Measurements from ENCODE around the gene HOXD9.

Gene HOXD9

DNA sequence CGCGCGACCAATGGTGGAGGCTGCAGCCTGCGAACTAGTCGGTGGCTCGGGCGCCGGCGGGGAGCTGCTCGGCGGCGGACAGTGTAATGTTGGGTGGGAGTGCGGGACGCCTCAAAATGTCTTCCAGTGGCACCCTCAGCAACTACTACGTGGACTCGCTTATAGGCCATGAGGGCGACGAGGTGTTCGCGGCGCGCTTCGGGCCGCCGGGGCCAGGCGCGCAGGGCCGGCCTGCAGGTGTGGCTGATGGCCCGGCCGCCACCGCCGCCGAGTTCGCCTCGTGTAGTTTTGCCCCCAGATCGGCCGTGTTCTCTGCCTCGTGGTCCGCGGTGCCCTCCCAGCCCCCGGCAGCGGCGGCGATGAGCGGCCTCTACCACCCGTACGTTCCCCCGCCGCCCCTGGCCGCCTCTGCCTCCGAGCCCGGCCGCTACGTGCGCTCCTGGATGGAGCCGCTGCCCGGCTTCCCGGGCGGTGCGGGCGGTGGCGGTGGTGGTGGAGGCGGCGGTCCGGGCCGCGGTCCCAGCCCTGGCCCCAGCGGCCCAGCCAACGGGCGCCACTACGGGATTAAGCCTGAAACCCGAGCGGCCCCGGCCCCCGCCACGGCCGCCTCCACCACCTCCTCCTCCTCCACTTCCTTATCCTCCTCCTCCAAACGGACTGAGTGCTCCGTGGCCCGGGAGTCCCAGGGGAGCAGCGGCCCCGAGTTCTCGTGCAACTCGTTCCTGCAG is at the start of gene HOXD9:
Gene HOXD9, plus strand, starts transcription at position 37 of the 728 bp plus-strand sequence. Its CDS starts 50 bp downstream, at position 87.
- in situ Hi-C loops (cut with HindIII; ENCODE audit: low sequenced_read_pairs), result no loop called here
- TF ChIP-seq, protein P1, sequence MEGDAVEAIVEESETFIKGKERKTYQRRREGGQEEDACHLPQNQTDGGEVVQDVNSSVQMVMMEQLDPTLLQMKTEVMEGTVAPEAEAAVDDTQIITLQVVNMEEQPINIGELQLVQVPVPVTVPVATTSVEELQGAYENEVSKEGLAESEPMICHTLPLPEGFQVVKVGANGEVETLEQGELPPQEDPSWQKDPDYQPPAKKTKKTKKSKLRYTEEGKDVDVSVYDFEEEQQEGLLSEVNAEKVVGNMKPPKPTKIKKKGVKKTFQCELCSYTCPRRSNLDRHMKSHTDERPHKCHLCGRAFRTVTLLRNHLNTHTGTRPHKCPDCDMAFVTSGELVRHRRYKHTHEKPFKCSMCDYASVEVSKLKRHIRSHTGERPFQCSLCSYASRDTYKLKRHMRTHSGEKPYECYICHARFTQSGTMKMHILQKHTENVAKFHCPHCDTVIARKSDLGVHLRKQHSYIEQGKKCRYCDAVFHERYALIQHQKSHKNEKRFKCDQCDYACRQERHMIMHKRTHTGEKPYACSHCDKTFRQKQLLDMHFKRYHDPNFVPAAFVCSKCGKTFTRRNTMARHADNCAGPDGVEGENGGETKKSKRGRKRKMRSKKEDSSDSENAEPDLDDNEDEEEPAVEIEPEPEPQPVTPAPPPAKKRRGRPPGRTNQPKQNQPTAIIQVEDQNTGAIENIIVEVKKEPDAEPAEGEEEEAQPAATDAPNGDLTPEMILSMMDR (IDR thresholded peaks at IDR 0.05; ENCODE audit: low read depth, low read length), result no peak
- peak within 1 kb of the TSS; percentile 28 for H3K4me3 ChIP-seq (ENCODE audit: low read depth, low read length)
- DNase-seq (ENCODE audit: low read depth, low spot score), result no peak

DNA sequence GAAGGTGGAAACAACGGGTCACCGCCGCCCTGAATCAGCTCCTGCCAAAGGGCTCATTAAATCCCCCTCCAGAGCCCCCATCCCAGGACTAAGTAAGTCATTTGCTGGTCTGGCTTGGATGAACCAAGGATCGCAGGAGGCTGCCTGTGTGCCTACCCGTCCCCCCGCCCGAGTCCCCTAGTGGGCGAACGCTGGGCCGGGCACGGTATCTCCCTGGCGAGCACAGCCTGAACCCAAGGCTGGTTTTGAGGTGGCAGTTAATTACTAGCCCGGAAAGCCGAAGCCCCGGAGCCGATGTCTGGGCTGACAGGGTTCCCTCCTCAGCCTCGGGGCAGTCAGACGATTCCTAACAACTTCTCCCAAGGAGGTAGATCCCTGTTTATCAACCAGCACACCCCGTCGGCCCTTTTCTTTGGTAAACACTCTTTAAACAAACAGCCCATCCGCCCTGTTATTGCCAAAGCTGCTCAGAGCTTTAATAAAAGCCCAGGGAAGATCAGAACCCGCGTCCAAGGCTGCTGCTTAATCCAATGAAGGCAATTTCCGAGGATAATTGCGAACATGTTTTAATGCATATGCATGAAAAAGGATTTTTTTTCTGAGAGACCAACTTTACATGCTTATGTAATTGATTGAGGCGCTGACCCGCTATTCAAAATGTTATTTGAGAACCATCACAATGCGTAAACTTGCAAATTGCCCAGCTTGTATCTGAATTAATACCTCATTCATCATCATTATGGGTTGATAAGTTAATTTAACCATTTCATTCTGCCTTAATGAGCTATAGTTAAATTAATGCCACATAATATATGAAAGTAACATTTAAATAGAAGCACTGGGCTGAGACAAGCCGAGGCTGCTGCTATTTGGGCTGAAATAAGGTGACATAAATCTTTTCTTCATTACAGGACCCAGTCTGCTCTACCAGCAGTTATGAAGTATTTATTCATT is 49.3 kb upstream of the HOXD9 start:
- in situ Hi-C loops (cut with HindIII; ENCODE audit: low sequenced_read_pairs), result no loop called here
- TF ChIP-seq, protein P1 (IDR thresholded peaks at IDR 0.05; ENCODE audit: low read depth, low read length), result no peak

DNA sequence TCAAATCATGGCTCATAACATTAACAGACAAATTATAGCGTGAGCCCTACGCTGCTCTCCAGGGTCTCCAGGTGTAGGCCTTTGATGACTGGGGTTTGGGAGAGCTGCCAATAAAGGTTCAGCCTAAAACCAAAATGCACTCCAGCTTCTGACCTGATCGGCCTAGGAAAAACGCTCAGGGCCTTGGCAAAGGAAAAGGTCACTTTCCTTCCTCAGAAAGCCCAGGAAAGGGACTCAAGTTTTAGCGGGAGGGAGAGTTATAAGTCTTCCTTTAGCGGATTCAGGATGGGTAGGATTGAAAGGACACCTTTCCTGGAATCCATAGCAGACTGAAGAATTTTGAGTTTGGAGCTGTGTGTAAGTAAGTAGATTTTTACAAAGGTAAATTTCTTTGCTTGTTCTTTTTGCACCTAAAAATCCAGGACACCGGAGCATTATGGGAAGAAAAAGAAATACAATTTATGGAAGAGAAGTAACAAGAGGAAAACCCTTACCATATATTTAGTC is 47.5 kb upstream of the HOXD9 start:
- TF ChIP-seq, protein P1 (IDR thresholded peaks at IDR 0.05; ENCODE audit: low read depth, low read length), result no peak
- no peak overlapping the region for H3K4me3 ChIP-seq (ENCODE audit: low read depth, low read length)
- DNase-seq (ENCODE audit: low read depth, low spot score), result no peak
- in situ Hi-C loops (cut with HindIII; ENCODE audit: low sequenced_read_pairs), result no loop called here

More for the DNA sequence above, 49.3 kb upstream of the HOXD9 start:
- no peak for DNase-seq (ENCODE audit: low read depth, low spot score)
- no peak overlapping the region for H3K4me3 ChIP-seq (ENCODE audit: low read depth, low read length)

DNA sequence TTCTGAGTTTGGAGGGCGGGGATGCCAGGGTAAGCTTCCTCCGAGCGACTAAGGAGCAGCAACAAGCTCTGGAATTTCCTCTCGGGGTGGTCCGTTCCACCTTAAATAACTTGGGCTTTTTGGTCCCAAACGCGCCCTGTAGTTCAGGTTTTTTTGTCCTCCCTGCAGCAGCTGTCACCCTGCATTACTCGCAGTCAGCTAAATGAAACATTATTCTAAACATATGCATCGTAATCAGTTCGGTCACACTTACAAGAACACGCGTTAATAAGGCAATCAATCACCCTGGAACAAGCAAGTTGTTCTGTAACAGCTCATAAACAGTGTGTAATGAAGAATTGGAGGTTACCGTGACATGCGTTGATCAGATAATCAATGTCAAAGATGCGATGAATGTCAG is 47.0 kb upstream of the HOXD9 start:
- DNase-seq (ENCODE audit: low read depth, low spot score), result no peak
- TF ChIP-seq, protein P1 (IDR thresholded peaks at IDR 0.05; ENCODE audit: low read depth, low read length), result no peak
- H3K4me3 ChIP-seq (ENCODE audit: low read depth, low read length), result no peak overlapping the region
- in situ Hi-C loops (cut with HindIII; ENCODE audit: low sequenced_read_pairs), result no loop called here

DNA sequence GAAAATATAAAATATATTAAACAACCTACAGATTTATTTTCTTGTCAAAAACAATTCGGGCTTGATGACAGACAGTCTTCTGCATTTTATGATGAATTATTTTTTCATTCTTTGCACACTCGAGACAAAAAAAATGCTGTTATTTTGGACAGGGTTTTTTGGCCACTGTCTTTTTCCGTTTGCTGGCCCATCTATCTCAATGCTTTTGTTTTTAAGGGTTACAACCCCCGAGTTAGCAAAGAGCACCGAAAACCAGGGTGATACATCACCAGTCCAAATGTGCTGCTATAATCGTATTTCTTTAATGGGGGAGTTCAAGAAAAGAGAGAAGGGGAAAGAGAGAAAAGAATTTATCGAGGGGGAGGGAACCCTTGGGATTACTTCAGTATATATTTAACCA is 46.5 kb upstream of the HOXD9 start:
- no peak overlapping the region for H3K4me3 ChIP-seq (ENCODE audit: low read depth, low read length)
- in situ Hi-C loops (cut with HindIII; ENCODE audit: low sequenced_read_pairs), result no loop called here
- no peak for DNase-seq (ENCODE audit: low read depth, low spot score)
- TF ChIP-seq, protein P1 (IDR thresholded peaks at IDR 0.05; ENCODE audit: low read depth, low read length), result no peak

DNA sequence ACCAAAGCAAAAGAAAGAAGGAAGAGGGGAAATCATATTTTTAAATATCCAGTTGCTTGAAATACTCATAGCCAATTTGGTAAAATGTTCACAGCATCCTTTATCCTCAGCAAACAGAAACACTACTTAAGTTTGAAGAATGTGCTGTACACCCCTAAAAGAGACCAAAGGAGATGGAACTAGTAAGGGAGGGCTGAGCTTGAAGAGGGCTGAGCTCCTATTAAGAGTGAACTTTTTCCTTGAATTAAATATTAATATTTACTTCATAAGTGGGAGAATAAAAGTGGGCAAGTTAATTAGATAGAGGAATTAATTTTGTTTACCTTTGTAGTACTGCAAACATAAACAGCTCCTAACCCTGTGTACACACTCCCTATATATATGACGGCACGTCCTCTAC is 45.7 kb upstream of the HOXD9 start:
- in situ Hi-C loops (cut with HindIII; ENCODE audit: low sequenced_read_pairs), result no loop called here
- TF ChIP-seq, protein P1 (IDR thresholded peaks at IDR 0.05; ENCODE audit: low read depth, low read length), result no peak
- H3K4me3 ChIP-seq (ENCODE audit: low read depth, low read length), result no peak overlapping the region
- no peak for DNase-seq (ENCODE audit: low read depth, low spot score)
